ENCODE data around the gene HOMER3.
"Not testable (repeated sequence)": the region's sequence is repeated elsewhere in the genome, so short reads cannot be mapped to it uniquely, and the experiment has no call there.

The HOMER3 gene

GRCh38 chr19:18903156-18904037, 37.6 kb downstream of the HOMER3 start:
- POLR2A ChIA-PET, result no interaction called here
- CTCF ChIA-PET, result interaction anchor here (0.7 kb wide), 1 partner anchor 443 kb away, joined by 5 read pairs; no protein-coding TSS in a partner anchor

DNA sequence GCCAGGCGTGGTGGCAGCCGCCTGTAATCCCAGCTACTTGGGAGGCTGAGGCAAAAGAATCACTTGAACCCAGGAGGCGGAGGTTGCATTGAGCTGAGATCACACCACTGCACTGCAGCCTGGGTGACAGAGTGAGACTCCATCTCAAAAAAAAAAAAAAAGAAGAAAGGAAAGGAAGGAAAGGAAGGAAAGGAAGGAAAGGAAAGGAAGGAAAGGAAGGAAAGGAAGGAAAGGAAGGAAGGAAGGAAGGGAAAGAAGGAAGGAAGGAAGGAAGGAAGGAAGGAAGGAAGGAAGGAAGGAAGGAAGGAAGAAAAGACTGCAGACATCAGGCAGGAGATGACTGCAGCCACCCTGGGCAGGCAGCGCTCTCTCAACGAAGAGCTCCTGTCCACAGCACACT, 38.5 kb downstream of the HOMER3 start:
- CTCF ChIA-PET, result interaction anchor here (0.7 kb wide), 1 partner anchor 442 kb away, joined by 5 read pairs; no protein-coding TSS in a partner anchor

More at GRCh38 chr19:18903156-18904037, 37.6 kb downstream of the HOMER3 start:
- TF ChIP-seq GLIS1 (tag by site-specific recombination; IDR thresholded peaks at IDR 0.05) (peak; percentile 43; the same call in 1 of the 2 replicates), ZSCAN23 (tag by site-specific recombination; IDR thresholded peaks at IDR 0.05) (no peak), ZNF341 (tag by site-specific recombination; IDR thresholded peaks at IDR 0.05; ENCODE audit: low read depth) (0 out of 2 replicates have a peak, but pooled peaks have one; percentile 28), KLF16 (tag by site-specific recombination; IDR thresholded peaks at IDR 0.05) (no peak), ZIC2 (tag by site-specific recombination; IDR thresholded peaks at IDR 0.05) (peak; percentile 59)
- H3K4me1 ChIP-seq (ENCODE audit: control insufficient read depth, insufficient read depth, low read length), result no peaks in the 10 kb centered on the region
- no peaks in the 10 kb centered on the region for H3K9me3 ChIP-seq (ENCODE audit: control insufficient read depth, insufficient read depth, low read depth, low read length)
- H3K4me3 ChIP-seq (ENCODE audit: low read depth, low read length), result no peak overlapping the region
- peaks cover 0 to 75% of the 10 kb centered on the region in 2 experiments; a peak in 2 of 3 replicates for H3K36me3 ChIP-seq (ENCODE audit: control insufficient read depth in 2 of 2, insufficient read depth in 1 of 2, low read length in 2 of 2)
- no peak overlapping the region for H3K27ac ChIP-seq (ENCODE audit: extremely low read depth, low read depth, low read length)

DNA sequence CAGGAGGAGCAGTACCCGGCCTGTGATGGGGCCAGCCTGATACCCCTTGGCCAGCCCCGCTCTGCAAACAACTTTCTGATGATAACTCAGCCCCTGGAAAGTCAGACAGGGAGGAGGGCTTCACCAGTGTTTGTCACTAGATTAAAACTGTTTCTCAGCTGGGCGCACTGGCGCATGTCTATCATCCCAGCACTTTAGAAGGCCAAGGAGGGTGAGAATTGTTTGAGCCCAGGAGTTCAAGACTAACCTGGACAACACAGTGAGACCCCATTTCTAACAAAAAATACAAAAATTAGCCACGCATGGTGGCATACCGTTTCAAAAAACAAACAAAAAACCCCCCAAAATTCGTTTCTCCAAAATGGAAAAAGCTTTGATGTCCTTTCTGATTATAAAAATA, 39.5 kb downstream of the HOMER3 start:
- CTCF ChIA-PET, result interaction anchor here (0.5 to 0.9 kb wide), 4 partner anchors 26 to 266 kb away, joined by 3 to 8 read pairs (median 4); no protein-coding TSS in a partner anchor
- peaks cover 0 to 59% of the 10 kb centered on the region in 2 experiments; a peak in 2 of 3 replicates for H3K36me3 ChIP-seq (ENCODE audit: control insufficient read depth in 2 of 2, insufficient read depth in 1 of 2, low read length in 2 of 2)
- POLR2A ChIA-PET, result no interaction called here
- no peaks in the 10 kb centered on the region for H3K9me3 ChIP-seq (ENCODE audit: control insufficient read depth, insufficient read depth, low read depth, low read length)
- H3K4me1 ChIP-seq (ENCODE audit: control insufficient read depth, insufficient read depth, low read length), result no peaks in the 10 kb centered on the region
- no peak for TF ChIP-seq ZNF280D (tag by site-specific recombination; IDR thresholded peaks at IDR 0.05)
- TF ChIP-seq ZNF544 (tag by site-specific recombination; IDR thresholded peaks at IDR 0.05), result no peak
- no peak for TF ChIP-seq ZNF701 (tag by site-specific recombination; IDR thresholded peaks at IDR 0.05)
- H3K27ac ChIP-seq (ENCODE audit: extremely low read depth, low read depth, low read length), result no peak overlapping the region
- no peak overlapping the region for H3K4me3 ChIP-seq (ENCODE audit: low read depth, low read length)

More for the DNA sequence above, 38.5 kb downstream of the HOMER3 start:
- peaks cover 0 to 69% of the 10 kb centered on the region in 2 experiments; a peak in 2 of 3 replicates for H3K36me3 ChIP-seq (ENCODE audit: control insufficient read depth in 2 of 2, insufficient read depth in 1 of 2, low read length in 2 of 2)
- not testable (repeated sequence) for H3K27ac ChIP-seq (ENCODE audit: extremely low read depth, low read depth, low read length); H3K4me1 ChIP-seq (ENCODE audit: control insufficient read depth, insufficient read depth, low read length); H3K9me3 ChIP-seq (ENCODE audit: control insufficient read depth, insufficient read depth, low read depth, low read length); H3K4me3 ChIP-seq (ENCODE audit: low read depth, low read length)
- peak; percentile 88 for TF ChIP-seq ZNF366 (tag by site-specific recombination; conservative IDR thresholded peaks at IDR 0.05)
- TF ChIP-seq PRDM1 (tag by site-specific recombination; IDR thresholded peaks at IDR 0.05), result peak; percentile 91
- POLR2A ChIA-PET, result interaction anchor here (0.6 kb wide), 1 partner anchor 27 kb away, joined by 3 read pairs; no protein-coding TSS in a partner anchor

- TF ChIP-seq GLIS1 (tag by site-specific recombination; IDR thresholded peaks at IDR 0.05), result peak; percentile 57; the same call in 1 of the 2 replicates
- TF ChIP-seq ZNF394 (tag by site-specific recombination; IDR thresholded peaks at IDR 0.05; ENCODE audit: borderline replicate concordance), result no peak
- TF ChIP-seq ZNF16 (tag by site-specific recombination; IDR thresholded peaks at IDR 0.05; ENCODE audit: low read depth), result no peak
- no peak for TF ChIP-seq ZNF274 (IDR thresholded peaks at IDR 0.05; ENCODE audit: low read length)
- no peak for TF ChIP-seq ZNF274 (tag by site-specific recombination; IDR thresholded peaks at IDR 0.05; ENCODE audit: borderline replicate concordance)
- no peak for TF ChIP-seq ZNF473 (tag by site-specific recombination; IDR thresholded peaks at IDR 0.05)
- H3K4me1 ChIP-seq (ENCODE audit: control insufficient read depth, insufficient read depth, low read length), result no peaks in the 10 kb centered on the region
- H3K9me3 ChIP-seq (ENCODE audit: control insufficient read depth, insufficient read depth, low read depth, low read length), result no peaks in the 10 kb centered on the region
- ChIA-PET CTCF (interaction anchor here (0.5 to 0.9 kb wide), 3 partner anchors 25 to 212 kb away, joined by 3 to 8 read pairs (median 4); no protein-coding TSS in a partner anchor), POLR2A (interaction anchor here (1.4 kb wide), 1 partner anchor 18 kb away, joined by 4 read pairs; the partner anchor contains the start of genes COPE and DDX49)
- H3K27ac ChIP-seq (ENCODE audit: extremely low read depth, low read depth, low read length), result no peak overlapping the region
- H3K36me3 ChIP-seq (ENCODE audit: control insufficient read depth in 2 of 2, insufficient read depth in 1 of 2, low read length in 2 of 2), result peaks cover 0 to 54% of the 10 kb centered on the region in 2 experiments; a peak in 2 of 3 replicates
- H3K4me3 ChIP-seq (ENCODE audit: low read depth, low read length), result no peak overlapping the region
Observed at GRCh38 chr19:18900700-18901481, 40.1 kb downstream of the HOMER3 start.

Measured in HEK293 (cell line).